NK-92 (cell line): ENCODE data around the gene PTPN18.
"Not testable (repeated sequence)": the region's sequence is repeated elsewhere in the genome, so short reads cannot be mapped to it uniquely, and the experiment has no call there.

Experiments
- DNase-seq: peaks from one replicate; lab custom pipeline; 2025; ENCODE audit not compliant: unreplicated experiment; lab: John Stamatoyannopoulos, UW

The PTPN18 gene

DNA sequence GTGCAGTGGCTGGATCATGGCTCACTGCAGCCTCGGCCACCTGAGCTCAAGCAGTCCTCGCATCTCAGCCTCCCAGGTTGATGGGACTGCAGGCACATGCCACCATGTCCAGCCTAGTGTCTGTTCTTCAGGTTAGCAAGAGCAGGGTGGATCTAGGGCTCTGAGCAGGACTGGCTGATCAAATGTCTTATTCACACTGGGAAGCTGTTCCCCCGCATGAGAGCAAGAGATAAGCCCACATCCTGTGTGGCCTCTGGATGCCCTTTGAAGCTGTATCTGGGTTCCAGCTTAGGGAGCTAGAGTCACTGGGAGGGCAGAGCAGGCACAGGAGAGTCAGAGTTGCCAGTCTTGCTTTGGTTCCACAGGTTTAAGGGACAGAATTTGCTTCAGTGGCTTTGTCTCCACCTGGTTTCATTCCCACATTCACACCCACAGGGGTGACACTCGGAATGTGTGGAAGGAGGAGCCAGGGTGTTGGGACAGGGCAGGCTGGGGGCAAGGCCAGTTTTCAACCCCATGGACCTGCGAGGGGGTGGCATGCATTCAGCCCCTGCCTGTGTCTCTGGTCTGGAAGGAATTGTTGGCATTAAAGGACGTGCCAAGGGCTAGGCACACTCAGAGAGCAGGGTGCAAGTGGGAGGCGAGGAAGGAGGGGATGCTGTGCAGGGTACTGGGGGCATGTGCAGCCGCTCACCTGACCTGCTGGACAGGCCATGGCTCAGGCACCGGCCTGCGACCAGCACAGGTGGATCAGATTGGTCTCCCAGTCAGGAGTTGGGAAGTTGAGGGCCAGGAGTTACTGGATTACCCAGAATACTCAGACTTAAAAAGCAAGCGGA, 24.5 kb downstream of the PTPN18 start:
- no peak for DNase-seq

DNA sequence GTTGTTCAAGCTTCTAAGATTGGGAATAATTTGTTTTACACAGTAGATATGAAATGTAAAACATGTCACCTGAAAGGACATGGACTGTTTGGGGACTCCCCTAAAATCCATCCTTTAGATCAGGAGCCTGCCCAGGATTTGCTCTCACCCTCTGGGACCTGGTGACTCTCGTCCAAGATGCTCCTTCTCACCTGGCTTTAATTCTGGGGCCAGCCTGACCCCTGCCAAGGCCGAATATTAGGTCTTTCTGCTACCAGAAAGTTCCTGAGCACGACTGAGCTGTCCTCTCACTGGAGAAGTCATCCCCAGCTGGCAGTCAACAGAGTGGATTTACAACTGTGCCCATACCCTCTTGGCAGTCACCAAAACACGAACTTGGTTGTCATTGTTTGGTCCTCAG, 25.3 kb downstream of the PTPN18 start:
- DNase-seq, result no peak

DNA sequence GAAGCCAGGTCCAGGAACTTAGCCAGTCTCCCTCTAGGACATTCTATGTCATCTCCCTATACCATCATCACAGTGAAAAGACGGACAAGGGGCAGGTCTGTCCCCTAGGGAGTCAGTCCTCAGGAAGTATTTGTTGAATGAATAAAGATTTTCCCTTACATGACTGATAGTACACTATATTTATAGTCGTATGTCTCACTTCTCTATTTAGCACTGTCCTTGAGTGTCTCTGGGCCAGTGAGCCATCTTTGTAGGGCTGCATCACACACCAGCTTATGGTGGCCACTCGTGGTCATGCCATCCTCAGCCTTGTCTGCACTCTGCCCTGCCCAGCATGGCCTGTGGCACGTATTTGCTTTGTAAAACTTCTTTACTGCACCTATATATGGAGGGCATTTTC, 25.8 kb downstream of the PTPN18 start:
- no peak for DNase-seq

DNA sequence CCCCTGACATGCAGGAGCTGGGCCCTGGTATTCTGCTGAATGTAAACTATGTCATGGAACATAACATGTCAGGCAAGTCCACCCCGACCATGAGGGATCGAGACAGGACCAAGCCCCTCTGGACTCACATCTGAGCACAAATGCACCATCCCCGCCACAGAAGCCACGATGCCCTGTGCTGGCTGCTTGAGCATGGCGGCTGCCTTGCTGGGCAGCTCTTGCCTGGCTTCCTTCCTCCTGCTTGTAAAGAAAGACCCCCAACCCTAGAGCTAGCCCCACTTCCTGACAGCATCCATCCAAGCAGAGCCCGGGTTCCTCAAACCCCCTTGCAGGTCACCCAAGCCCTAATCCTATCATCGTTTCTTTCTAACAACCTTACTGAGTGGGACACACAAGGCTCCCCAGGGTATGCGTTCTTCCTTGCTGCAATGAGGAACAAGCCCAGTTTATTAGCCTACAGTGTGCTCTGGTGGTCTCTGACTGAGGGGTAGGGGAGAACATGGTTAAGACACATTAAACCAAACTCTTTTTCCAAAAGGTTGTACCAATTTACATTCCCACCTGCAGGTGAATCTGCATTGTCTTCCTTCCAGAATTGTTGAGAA, 26.6 kb downstream of the PTPN18 start:
- DNase-seq, result no peak

DNA sequence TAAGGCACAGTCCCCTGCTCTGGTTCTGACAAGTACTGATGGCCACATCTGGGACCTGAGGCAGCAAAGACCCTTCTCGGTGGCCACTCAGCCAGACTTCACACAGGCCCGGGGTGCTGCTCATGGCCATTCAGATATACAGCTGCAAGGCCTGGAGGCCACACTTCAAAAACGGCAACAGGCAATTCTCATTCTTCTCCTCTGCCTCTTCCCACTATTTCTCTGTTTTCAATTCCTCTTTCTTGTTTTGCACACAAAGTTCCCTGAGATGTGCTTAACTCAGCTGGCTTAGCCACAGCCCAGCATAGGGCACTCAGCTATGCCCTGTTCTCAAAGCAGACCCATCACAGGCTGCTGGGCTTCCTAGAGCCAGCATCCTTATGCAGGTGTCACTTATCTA, 29.9 kb downstream of the PTPN18 start:
- no peak for DNase-seq

DNA sequence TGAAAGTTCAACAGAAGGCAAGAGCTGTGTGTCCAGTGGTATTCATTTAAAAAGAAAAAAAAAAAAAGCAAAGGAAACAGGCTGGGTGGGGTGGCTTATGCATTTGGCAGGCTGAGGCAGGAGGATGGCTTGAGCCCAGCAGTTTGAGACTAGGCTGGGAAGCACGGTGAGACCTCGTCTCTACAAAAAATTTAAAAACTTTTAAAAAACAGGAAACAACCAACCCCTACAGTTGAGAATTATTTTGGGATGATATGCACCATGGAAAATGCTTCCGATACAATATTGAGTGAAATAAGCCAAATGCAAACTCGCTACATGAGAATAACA, 31.2 kb downstream of the PTPN18 start:
- DNase-seq, result no peak

DNA sequence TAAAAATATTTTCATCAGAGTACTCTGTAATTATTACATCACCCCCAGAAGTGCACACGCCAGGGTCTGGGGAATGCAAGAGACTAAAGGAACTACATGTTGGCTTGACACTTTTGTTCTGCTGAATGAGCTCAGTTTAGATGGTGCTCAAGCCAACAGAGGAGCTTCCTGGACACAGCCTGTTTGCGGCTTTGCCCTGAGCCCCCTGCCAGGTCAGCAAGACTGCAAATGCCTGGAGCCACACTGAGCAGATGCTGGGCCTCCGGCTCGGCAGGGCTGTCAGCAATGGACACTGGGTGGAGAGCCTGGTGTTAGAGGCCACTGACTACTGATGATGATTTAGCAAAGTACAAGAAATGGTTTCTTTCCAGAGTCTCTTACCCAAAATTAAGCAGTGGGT, 31.9 kb downstream of the PTPN18 start:
- DNase-seq, result no peak

DNA sequence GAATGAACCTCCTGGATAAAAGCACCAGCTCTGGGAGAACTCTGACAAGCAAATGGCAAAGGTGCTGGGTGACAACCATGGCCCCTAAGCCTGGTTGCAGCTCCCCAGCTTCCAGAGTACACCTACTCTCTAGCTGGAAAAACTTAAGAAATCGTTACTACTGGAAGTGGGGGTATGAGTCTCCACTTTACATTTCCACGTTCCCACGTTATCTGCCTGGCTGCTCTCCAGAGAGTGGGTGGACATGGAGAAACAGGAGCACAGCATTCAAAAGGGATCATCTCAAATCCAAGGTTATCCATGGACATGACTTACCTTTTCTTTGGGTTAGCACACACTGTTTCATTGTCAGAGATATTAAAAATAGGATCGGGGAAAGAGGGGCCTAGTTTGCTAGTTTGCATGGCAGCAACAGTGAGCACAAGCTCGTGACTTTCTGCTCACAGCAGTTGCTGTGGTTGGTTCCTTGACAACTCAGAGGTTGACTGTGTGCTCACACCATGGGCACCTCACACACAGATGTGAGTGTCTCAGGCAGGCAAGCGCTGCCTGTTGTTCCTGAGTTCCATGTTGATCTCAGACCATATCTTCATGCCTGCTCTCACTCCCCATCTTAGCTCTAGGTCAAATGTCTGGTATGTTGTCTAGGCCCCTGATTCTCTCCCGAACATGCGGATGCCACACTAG, 32.5 kb downstream of the PTPN18 start:
- DNase-seq, result no peak

DNA sequence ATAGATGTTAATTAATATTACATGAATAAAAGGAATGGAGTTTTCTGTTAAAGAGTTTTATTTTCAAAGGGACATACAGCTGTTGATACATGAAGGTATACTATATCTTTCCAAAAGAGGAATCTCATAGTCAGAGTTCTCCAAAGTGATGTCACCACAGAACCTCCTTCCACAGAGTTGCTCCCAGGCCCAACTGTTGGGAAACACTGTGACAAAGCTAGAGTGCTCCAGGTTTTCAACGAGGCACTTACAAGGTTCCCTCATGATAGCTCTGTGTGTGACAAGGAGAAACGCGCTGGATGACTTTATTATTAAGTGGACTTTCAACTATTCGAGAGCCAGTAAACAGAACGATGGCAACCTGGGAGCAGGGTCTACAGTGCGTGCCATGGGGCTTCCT, 33.5 kb downstream of the PTPN18 start:
- DNase-seq, result no peak

DNA sequence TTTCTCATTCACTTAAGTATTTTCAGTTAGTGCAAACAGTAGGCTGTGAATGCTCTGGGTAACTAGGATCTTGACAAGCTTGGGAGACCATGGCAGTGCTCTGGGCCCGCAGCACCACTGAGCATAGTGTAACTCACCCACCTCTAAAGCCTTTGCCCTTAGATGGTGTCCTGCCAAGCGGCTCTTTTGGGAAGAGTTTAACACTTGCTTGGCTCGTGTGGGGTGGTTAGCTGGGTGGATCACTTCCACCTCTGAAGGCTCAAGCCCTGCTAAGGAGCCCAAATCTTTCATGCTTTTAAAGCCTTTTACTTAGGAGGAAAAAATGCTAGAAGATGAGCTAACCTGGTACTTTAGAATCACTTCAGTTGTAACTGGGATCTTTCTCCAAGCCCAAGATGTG, 33.9 kb downstream of the PTPN18 start:
- no peak for DNase-seq

DNA sequence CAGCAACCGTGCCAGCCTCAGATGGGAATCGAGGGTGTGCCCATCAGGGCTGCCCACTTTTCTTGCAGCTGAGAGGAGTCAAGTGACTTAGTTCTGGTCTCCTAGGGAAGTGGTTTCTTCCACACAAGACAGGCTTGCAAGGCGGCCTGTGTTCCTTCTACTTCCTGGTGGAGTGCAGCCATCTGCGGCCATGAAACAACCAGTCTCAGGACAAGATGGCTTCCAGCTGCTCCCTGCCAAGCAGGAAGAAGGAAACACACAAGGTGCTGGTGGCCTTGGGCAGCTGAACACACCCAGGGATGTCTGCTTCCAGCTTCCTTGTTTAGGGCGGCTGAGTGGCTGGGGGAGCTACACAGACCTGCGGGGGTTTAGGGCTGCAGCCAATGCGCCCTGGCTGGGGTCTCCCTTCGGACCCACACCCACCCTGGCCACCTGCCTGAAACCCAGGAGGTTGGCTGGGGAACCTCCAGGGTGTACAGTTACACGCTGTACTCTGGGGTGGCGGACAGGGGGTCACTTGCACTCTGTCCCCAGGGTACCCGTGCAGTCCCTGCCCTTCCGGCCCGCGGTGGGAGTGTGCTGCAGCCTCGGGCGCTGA, 34.7 kb downstream of the PTPN18 start:
- DNase-seq, result no peak

DNA sequence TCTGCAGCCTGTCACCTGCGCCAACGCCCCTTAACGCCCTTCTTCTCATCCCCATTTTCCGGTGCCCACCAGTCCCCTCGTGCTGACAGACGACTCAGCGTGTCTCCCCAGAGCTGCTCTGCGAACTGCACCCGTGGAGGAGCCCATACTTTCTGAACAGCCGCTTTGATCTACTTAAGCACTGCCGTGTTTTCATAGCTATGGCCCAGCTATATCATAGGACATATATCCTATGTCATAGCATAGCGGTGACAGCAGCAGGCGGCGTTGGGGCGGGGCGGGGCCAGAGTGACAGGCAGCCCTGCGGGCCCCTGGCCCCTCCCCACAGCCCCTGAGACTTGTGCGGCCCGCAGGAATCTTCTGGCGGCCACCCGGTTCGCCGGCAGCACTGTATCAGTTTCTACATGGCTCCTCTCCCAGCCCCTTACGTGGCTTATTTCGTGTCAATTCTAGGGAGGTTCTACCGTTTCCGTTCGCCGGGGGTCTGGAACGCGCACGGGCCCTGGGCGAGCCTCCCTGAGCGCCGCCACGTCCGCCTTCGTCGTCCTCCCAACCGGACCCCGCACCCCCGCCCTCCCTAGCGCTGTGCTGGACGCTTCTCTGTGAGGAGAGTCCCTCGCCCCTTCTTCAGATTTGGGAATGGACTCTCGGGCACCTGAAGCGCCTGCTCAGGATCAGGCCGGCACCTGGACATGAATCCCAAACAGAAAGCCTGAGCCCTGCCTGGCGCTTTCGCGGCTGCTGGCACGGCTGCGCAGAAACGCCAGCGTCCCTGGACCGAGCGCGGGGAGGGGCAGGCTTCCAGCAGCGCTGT, 35.4 kb downstream of the PTPN18 start:
- DNase-seq, result no peak

DNA sequence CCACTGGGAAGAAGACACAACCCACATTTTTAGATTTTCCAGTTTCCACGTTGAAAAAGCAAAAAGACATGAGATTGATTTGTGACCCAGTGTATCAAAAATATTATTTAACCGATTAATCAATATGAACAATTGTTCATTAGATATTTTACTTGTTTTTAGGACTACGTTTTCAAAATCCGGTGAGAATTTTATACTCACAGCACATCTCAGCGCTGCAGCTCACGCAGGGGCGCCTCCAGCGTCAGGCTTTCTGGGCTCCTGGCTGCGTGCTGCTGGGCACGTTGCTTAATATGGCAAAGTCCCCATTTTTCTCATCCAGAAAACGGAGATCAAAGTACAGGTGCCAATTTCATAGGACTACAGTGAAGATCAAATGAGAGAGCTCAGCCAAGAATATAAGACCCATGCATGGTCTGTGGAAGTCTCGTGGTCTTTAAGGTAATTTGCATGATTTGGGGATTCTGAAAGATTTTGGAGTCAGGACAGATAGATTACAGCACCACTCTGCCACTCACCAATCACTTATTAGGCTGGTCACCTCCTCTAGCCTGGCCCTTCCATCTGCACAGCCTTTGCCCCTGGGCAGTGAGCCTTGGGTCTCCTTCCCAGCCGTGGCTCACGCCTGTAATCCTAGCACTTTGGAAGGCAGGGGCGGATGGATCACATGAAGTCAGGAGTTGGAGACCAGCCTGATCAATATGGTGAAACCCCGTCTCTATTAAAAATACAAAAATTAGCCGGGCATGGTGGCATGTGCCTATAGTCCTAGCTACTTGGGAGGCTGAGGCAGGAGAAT, 36.2 kb downstream of the PTPN18 start:
- no peak for DNase-seq

DNA sequence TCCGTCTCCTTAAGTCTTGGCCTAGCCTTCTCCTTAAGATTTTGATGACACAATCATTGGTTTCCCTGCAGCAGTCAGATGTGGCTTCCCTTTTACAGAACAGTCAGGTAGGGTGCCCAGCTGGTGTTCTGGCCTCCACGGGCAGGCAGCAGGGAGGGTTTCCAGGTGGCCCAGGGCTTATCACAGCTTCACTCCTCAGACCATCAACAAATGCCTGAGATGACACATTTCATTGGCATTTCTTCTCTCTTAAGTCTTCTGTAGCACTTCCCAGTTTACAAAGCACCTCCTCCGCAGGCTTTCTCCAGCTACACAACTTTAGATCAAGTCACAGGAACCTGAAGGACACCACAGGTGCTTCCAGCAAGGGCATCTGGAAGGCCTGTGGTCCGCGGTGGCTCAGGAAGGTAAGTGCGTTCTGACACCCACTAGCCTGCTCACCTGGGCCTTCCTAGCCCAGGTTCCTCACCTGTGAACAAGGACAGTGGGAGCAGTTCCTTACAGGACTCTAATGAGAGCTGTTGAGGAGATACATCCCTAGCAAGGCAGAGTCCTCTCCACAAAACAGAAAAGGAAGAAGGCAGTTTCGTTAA, 37.6 kb downstream of the PTPN18 start:
- DNase-seq, result no peak

DNA sequence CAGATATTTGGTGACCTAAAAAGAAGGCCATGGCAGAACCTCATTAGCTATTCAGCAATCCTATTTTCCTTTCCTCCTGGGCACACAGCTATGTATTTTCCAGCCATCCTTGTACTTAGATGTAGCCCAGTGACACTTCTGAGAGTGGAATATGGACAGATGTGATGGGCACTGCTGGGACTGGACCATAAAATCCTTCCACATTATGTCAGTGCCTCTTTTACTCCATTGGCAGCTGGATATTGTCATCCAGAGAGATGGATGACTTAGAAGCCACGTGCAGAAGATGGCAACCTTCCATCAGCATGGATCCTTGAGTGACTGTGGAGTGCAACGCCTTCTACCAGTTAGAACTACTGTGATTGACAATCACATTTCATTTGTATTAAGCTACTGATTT, 50.4 kb downstream of the PTPN18 start:
- not testable (repeated sequence) for DNase-seq

DNA sequence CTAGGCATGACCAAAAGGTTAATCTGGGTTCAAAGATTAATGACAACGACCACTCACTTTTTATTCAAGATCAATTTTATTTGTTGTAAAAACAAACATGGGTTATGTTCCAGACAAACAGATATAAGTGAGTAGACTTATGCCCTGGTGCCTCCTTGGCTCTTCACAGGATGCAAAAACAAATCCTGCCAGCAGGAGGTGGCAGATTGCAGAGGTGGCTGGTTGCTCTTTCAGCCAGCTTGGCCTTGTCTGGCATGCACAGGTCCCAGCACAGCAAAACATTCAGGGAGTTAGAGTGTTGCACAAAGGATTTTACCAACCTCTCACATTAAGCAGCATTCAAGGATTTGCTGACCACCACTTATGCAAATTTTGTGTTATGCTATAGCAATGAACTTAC, 60.8 kb downstream of the PTPN18 start:
- not testable (repeated sequence) for DNase-seq

DNA sequence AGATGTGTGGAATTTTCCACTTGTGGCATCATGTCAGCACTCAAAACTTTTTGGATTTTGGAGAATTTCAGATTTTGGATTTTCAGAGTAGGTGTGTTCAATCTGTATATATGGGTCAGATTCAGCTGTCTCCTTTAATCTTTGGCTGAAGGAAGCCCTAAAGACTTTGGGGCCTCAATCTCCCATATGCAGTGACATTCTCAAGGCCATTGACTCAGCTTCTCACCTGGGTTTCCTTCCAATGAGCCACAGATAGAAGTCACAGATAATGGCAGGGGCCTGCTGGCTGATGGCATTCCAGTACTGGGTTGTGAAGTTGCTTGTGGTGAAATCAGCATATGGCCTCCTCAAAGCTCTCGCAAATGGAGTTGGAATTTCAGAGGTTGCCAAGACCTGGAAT, 63.0 kb downstream of the PTPN18 start:
- DNase-seq, result not testable (repeated sequence)
